A673 (cell line): Measurements from ENCODE around the gene MDFIC.

Source experiments
- CTCF ChIP-seq: fragments of 300-800, 200-600 bp; sonication (generic); conservative IDR thresholded peaks from 2 replicates; pipeline ENCODE4 v1.5.1; 2017; ENCODE audit warnings: low read depth, mild to moderate bottlenecking, antibody characterized with exemption, low read length, moderate library complexity, mixed read lengths
- EZH2 ChIP-seq: fragments of 200-600 bp; sonication (generic); IDR thresholded peaks from 2 replicates; pipeline ENCODE4 v1.6.1; 2017; ENCODE audit warnings: borderline replicate concordance, low read depth, mild to moderate bottlenecking, mixed read lengths, antibody characterized with exemption, low read length; ENCODE audit not compliant: poor library complexity, severe bottlenecking

GRCh38 chr7:114953724-114954123 lies 31.8 kb downstream of the MDFIC start:
- peak; percentile 30; the same call in 1 of the 2 replicates for TF ChIP-seq CTCF
- TF ChIP-seq EZH2 = no peak
